GM23338 (cell line): Measurements from ENCODE around the gene PHF24. TPM values are rescaled to one million over a fixed set of nuclear protein-coding genes. Genes with fewer than 3 reads are reported as not detected.

Experiments
- ATAC-seq: fragments of 200-7000 bp; cut with Tn5 transposase; 3 replicates; pipeline ENCODE4 v1.9.1; 2020
- DNase-seq: peaks from one replicate; pipeline ENCODE4 v3.0.0-alpha.2; 2015; ENCODE audit warnings: low spot score
- H2AFZ ChIP-seq: fragments of 200-600 bp; sonication (generic); 2 replicates; pipeline ENCODE4 v1.8.0; 2016; ENCODE audit warnings: antibody characterized with exemption, mild to moderate bottlenecking, moderate library complexity
- H3F3A ChIP-seq: fragments of 200-600 bp; sonication (generic); replicated peaks from 2 replicates; pipeline ENCODE4 v1.8.0; 2017; ENCODE audit warnings: antibody characterized with exemption, mixed run types, low read depth
- H3K27ac ChIP-seq: fragments of 200-600 bp; sonication (generic); 2 replicates; pipeline ENCODE4 v1.6.1; 2016; ENCODE audit warnings: low read depth
- H3K27me3 ChIP-seq: fragments of 200-600 bp; sonication (generic); 2 replicates; pipeline ENCODE4 v1.8.0; 2016; ENCODE audit warnings: mild to moderate bottlenecking, mixed run types, moderate library complexity; ENCODE audit not compliant: insufficient read depth
- H3K36me3 ChIP-seq: fragments of 200-600 bp; sonication (generic); 2 replicates; pipeline ENCODE4 v1.8.0; 2016; ENCODE audit warnings: mild to moderate bottlenecking; ENCODE audit not compliant: insufficient read depth
- H3K4me1 ChIP-seq: fragments of 200-600 bp; sonication (generic); 2 replicates; pipeline ENCODE4 v1.8.0; 2016; ENCODE audit warnings: mild to moderate bottlenecking, moderate library complexity; ENCODE audit not compliant: insufficient read depth
- H3K4me2 ChIP-seq: fragments of 200-600 bp; sonication (generic); 2 replicates; pipeline ENCODE4 v1.7.1; 2017; ENCODE audit warnings: mixed run types
- H3K4me3 ChIP-seq: fragments of 200-600 bp; sonication (generic); 2 replicates; pipeline ENCODE4 v1.6.1; 2016; ENCODE audit warnings: mixed run types
- H3K79me2 ChIP-seq: fragments of 200-600 bp; sonication (generic); replicated peaks from 2 replicates; pipeline ENCODE4 v1.8.0; 2017; ENCODE audit warnings: mild to moderate bottlenecking; ENCODE audit not compliant: insufficient read depth
- H3K9me2 ChIP-seq: fragments of 200-600 bp; sonication (generic); 2 replicates; pipeline ENCODE4 v1.8.0; 2017; ENCODE audit not compliant: insufficient read depth
- H4K20me1 ChIP-seq: fragments of 200-600 bp; sonication (generic); replicated peaks from 2 replicates; pipeline ENCODE4 v1.8.0; 2017; ENCODE audit warnings: mild to moderate bottlenecking; ENCODE audit not compliant: insufficient read depth
- H3K27ac Mint-ChIP-seq: 2 replicates; pipeline ENCODE4 v1.8.0; 2020; ENCODE audit warnings: inconsistent platforms, mild to moderate bottlenecking, moderate library complexity, mixed read lengths
- H3K27me3 Mint-ChIP-seq: 3 replicates; pipeline ENCODE4 v1.8.0; 2022; ENCODE audit warnings: low read depth, mild to moderate bottlenecking, moderate library complexity, mixed read lengths, inconsistent platforms; ENCODE audit not compliant: insufficient read depth, poor library complexity
- H3K36me3 Mint-ChIP-seq: 3 replicates; pipeline ENCODE4 v1.8.0; 2021; ENCODE audit warnings: low read depth, mild to moderate bottlenecking, inconsistent platforms, moderate library complexity, mixed read lengths
- H3K4me1 Mint-ChIP-seq: 3 replicates; pipeline ENCODE4 v1.8.0; 2020; ENCODE audit warnings: mild to moderate bottlenecking, inconsistent platforms, mixed read lengths
- H3K4me3 Mint-ChIP-seq: 3 replicates; pipeline ENCODE4 v1.8.0; 2021; ENCODE audit warnings: moderate library complexity, mild to moderate bottlenecking, inconsistent platforms, mixed read lengths
- H3K9me3 Mint-ChIP-seq: 3 replicates; pipeline ENCODE4 v1.8.0; 2020; ENCODE audit warnings: moderate library complexity, mild to moderate bottlenecking, inconsistent platforms, mixed read lengths
- ETS1 ChIP-seq: IDR thresholded peaks from 2 replicates; pipeline ENCODE4 v1.6.1; 2016; ENCODE audit warnings: antibody characterized with exemption
- EZH2 ChIP-seq: fragments of 200-600 bp; sonication (generic); IDR thresholded peaks from one replicate; pipeline ENCODE4 v1.8.0; 2017; ENCODE audit warnings: antibody characterized with exemption, mild to moderate bottlenecking, low read depth; ENCODE audit not compliant: unreplicated experiment
- EZH2phosphoT487 ChIP-seq: fragments of 200-600 bp; sonication (generic); IDR thresholded peaks from one replicate; pipeline ENCODE4 v1.8.1; 2018; ENCODE audit warnings: antibody characterized with exemption; ENCODE audit not compliant: unreplicated experiment
- JUNB ChIP-seq: IDR thresholded peaks from one replicate; pipeline ENCODE4 v1.6.1; 2016; ENCODE audit warnings: antibody characterized with exemption; ENCODE audit not compliant: unreplicated experiment
- POLR2AphosphoS5 ChIP-seq: IDR thresholded peaks from 2 replicates; pipeline ENCODE4 v1.6.1; 2016; ENCODE audit warnings: antibody characterized with exemption, low read depth
- STAT1 ChIP-seq: IDR thresholded peaks from one replicate; pipeline ENCODE4 v1.6.1; 2016; ENCODE audit warnings: antibody characterized with exemption; ENCODE audit not compliant: unreplicated experiment
- ZNF114 ChIP-seq: fragments of 250-450 bp; sonication (Bioruptor Pico); IDR thresholded peaks from 2 replicates; pipeline ENCODE4 v1.5.0; 2020; ENCODE audit warnings: mild to moderate bottlenecking, moderate library complexity
- ZNF331 ChIP-seq: fragments of 250-450 bp; sonication (Bioruptor Pico); IDR thresholded peaks from 2 replicates; pipeline ENCODE4 v1.5.0; 2020; ENCODE audit warnings: low read depth, mild to moderate bottlenecking, moderate library complexity
- ZNF462 ChIP-seq: fragments of 250-450 bp; sonication (Bioruptor Pico); IDR thresholded peaks from 2 replicates; pipeline ENCODE4 v1.5.0; 2020; ENCODE audit warnings: mild to moderate bottlenecking, moderate library complexity
- polyA plus RNA-seq: library from polyadenylated mRNA; unstranded; fragments of >200 nt; fragmentation: Nextera tagmentation; extraction: Ambion mirVana; gene quantifications from 2 replicates; pipeline ENCODE4 v1.2.1, GENCODE V29; 2016
- total RNA-seq: library from RNA; depleted of rRNA; stranded (reverse); fragments of >200 nt; shearing (Covaris generic); gene quantifications from 2 replicates; pipeline ENCODE4 v1.2.3, GENCODE V29; 2014

Gene PHF24
- total and polyA plus RNA-seq, 2 experiments from 2014 or later: 0.05 to 0.14 TPM

- no peak for TF ChIP-seq ZNF462 (CRISPR knock-in tag)
- TF ChIP-seq STAT1: no peak
- TF ChIP-seq JUNB: no peak
- TF ChIP-seq ZNF331: no peak
- TF ChIP-seq ZNF114 (CRISPR knock-in tag): no peak
- TF ChIP-seq POLR2AphosphoS5: no peak
- TF ChIP-seq ETS1: no peak
- TF ChIP-seq EZH2phosphoT487: no peak
Measured at GRCh38 chr9:34994900-34995669, 37.0 kb downstream of the PHF24 start (continued).

GRCh38 chr9:34995670-34996060 is 37.6 kb downstream of the PHF24 start:
- H3K4me1 Mint-ChIP-seq: peaks cover 59% of the 10 kb centered on the region
- TF ChIP-seq ETS1: no peak
- TF ChIP-seq EZH2: no peak
- Histone ChIP-seq H3K36me3 (peaks cover 16% of the 10 kb centered on the region), H4K20me1 (no peaks in the 10 kb centered on the region), H3K27me3 (no peaks in the 10 kb centered on the region), H2AFZ (no peak overlapping the region), H3F3A (no peaks in the 10 kb centered on the region; the same call in none of the 2 replicates), H3K4me2 (no peak overlapping the region), H3K4me3 (no peak overlapping the region), H3K79me2 (peaks cover 5% of the 10 kb centered on the region; the same call in 1 of the 2 replicates), H3K9me2 (no peaks in the 10 kb centered on the region), H3K27ac (no peak overlapping the region), H3K4me1 (peaks cover 44% of the 10 kb centered on the region)
- H3K36me3 Mint-ChIP-seq: peaks cover 53% of the 10 kb centered on the region
- no peak overlapping the region for H3K4me3 Mint-ChIP-seq
- ATAC-seq: no peak
- H3K27me3 Mint-ChIP-seq: peaks cover 14% of the 10 kb centered on the region
- H3K9me3 Mint-ChIP-seq: no peaks in the 10 kb centered on the region; the same call in 1 of the 3 replicates
- no peak overlapping the region; the same call in 1 of the 2 replicates for H3K27ac Mint-ChIP-seq
- DNase-seq: no peak
